ENCODE results near the gene MIB1.

GRCh38 chr18:21830532-21830931 is 89.9 kb downstream of the MIB1 start:
- TF ChIP-seq CTCF (IDR thresholded peaks at IDR 0.05) (no peak), POLR2A (IDR thresholded peaks at IDR 0.05) (no peak), EP300 (IDR thresholded peaks at IDR 0.05) (no peak)
